HepG2 (cell line): ENCODE data around the gene PSMD12. TPM values are rescaled to one million over a fixed set of nuclear protein-coding genes. Genes with fewer than 3 reads are reported as not detected.

ENCODE experiments used
- BORCS8-MEF2B ChIP-seq: sonication (generic); formaldehyde crosslinking; IDR thresholded peaks from 2 replicates; pipeline ENCODE4 v1.8.0; 2022; ENCODE audit warnings: mild to moderate bottlenecking, missing genetic modification reagents
- CCDC6 ChIP-seq: sonication (generic); formaldehyde crosslinking; IDR thresholded peaks from 2 replicates; pipeline ENCODE4 v1.8.1; 2022; ENCODE audit warnings: mild to moderate bottlenecking, missing genetic modification reagents, moderate library complexity
- CENPT ChIP-seq: sonication (generic); formaldehyde crosslinking; IDR thresholded peaks from 2 replicates; pipeline ENCODE4 v1.8.0; 2022; ENCODE audit warnings: low read depth, mild to moderate bottlenecking, moderate library complexity, missing genetic modification reagents
- JUN ChIP-seq: sonication (generic); formaldehyde crosslinking; IDR thresholded peaks from 2 replicates; pipeline ENCODE4 v1.4.0; 2020; ENCODE audit warnings: mild to moderate bottlenecking, missing genetic modification reagents
- NFE2 ChIP-seq: sonication (generic); formaldehyde crosslinking; IDR thresholded peaks from 2 replicates; pipeline ENCODE4 v1.4.0; 2020; ENCODE audit warnings: missing genetic modification reagents
- NFRKB ChIP-seq: fragments of 450-650 bp; IDR thresholded peaks from 2 replicates; pipeline ENCODE4 v1.6.1; 2017
- RXRB ChIP-seq: IDR thresholded peaks from 2 replicates; pipeline ENCODE4 v1.6.1; 2016; ENCODE audit warnings: borderline replicate concordance, missing genetic modification reagents, missing compliant biosample characterization
- ZBTB38 ChIP-seq: sonication (generic); formaldehyde crosslinking; IDR thresholded peaks from 2 replicates; pipeline ENCODE4 v1.5.1; 2020; ENCODE audit warnings: mild to moderate bottlenecking, missing genetic modification reagents
- ZC3H13 ChIP-seq: sonication (generic); formaldehyde crosslinking; IDR thresholded peaks from 2 replicates; pipeline ENCODE4 v1.8.1; 2023; ENCODE audit warnings: mild to moderate bottlenecking, missing genetic modification reagents, moderate library complexity
- ZNF101 ChIP-seq: sonication (generic); formaldehyde crosslinking; IDR thresholded peaks from 2 replicates; pipeline ENCODE4 v1.4.0; 2020; ENCODE audit warnings: mild to moderate bottlenecking, low read depth, missing genetic modification reagents, borderline replicate concordance
- ZNF256 ChIP-seq: sonication (generic); formaldehyde crosslinking; conservative IDR thresholded peaks from 2 replicates; pipeline ENCODE4 v1.4.0; 2020; ENCODE audit warnings: missing genetic modification reagents
- ZNF317 ChIP-seq: sonication (generic); formaldehyde crosslinking; IDR thresholded peaks from 2 replicates; pipeline ENCODE4 v1.5.0; 2020; ENCODE audit warnings: mild to moderate bottlenecking, missing genetic modification reagents
- ZNF570 ChIP-seq: sonication (generic); formaldehyde crosslinking; IDR thresholded peaks from 2 replicates; pipeline ENCODE4 v1.4.0; 2020; ENCODE audit warnings: mild to moderate bottlenecking, missing genetic modification reagents, borderline replicate concordance
- ZNF75D ChIP-seq: sonication (generic); formaldehyde crosslinking; IDR thresholded peaks from 2 replicates; pipeline ENCODE4 v1.8.1; 2023; ENCODE audit warnings: missing genetic modification reagents, mild to moderate bottlenecking, borderline replicate concordance
- polyA plus RNA-seq, 8 experiments: library from polyadenylated mRNA; depleted of rRNA in 3 of 8; stranded (reverse) in 7 of 8; unstranded in 1 of 8; fragments of >200 nt; fragmentation: Illumina TruSeq in 4 of 8; extraction: Trizol in 4 of 8; gene quantifications; 2 replicates each; pipeline versions ENCODE4 v1.2.1 to v1.2.3, GENCODE V29; 2011 to 2016; ENCODE audit warnings: low read depth in 4 of 8, missing spikeins in 1 of 8, mixed read lengths in 1 of 8; ENCODE audit not compliant: insufficient read depth in 1 of 8
- total RNA-seq, 5 experiments: library from RNA; depleted of rRNA; stranded (reverse); fragments of >200 nt; fragmentation: Illumina TruSeq; extraction: Trizol; gene quantifications; 2 replicates each; pipeline ENCODE4 v1.2.3, GENCODE V29; 2016; ENCODE audit warnings: low read depth in 1 of 5
- TF ChIP-seq, protein P1 (sequence below): IDR thresholded peaks from 2 replicates; pipeline ENCODE4 v1.6.1; 2016; ENCODE audit warnings: low read depth, control low read depth
- TF ChIP-seq, protein P2 (sequence below): sonication (generic); formaldehyde crosslinking; IDR thresholded peaks from 2 replicates; pipeline ENCODE4 v1.8.0; 2022; ENCODE audit warnings: low read depth, missing genetic modification reagents
- TF ChIP-seq, protein P3 (sequence below): sonication (generic); formaldehyde crosslinking; IDR thresholded peaks from 2 replicates; pipeline ENCODE4 v1.8.0; 2023; ENCODE audit warnings: mild to moderate bottlenecking, missing genetic modification reagents
- TF ChIP-seq, protein P4 (sequence below): sonication (generic); formaldehyde crosslinking; IDR thresholded peaks from 2 replicates; pipeline ENCODE4 v1.8.0; 2022; ENCODE audit warnings: missing genetic modification reagents, mild to moderate bottlenecking, borderline replicate concordance
- TF ChIP-seq, protein P5 (sequence below): sonication (generic); formaldehyde crosslinking; IDR thresholded peaks from 2 replicates; pipeline ENCODE4 v1.5.1; 2020; ENCODE audit warnings: mild to moderate bottlenecking, moderate library complexity, missing genetic modification reagents
- TF ChIP-seq, protein P6 (sequence below): sonication (generic); formaldehyde crosslinking; IDR thresholded peaks from 2 replicates; pipeline ENCODE4 v1.8.1; 2022; ENCODE audit warnings: low read depth, mild to moderate bottlenecking, missing genetic modification reagents

The PSMD12 gene
- total and polyA plus RNA-seq, 2 of the 13 experiments (the other 11 are each of a cell fraction or from before 2014, with no cell fraction given), result 27.4 to 71.7 TPM

DNA sequence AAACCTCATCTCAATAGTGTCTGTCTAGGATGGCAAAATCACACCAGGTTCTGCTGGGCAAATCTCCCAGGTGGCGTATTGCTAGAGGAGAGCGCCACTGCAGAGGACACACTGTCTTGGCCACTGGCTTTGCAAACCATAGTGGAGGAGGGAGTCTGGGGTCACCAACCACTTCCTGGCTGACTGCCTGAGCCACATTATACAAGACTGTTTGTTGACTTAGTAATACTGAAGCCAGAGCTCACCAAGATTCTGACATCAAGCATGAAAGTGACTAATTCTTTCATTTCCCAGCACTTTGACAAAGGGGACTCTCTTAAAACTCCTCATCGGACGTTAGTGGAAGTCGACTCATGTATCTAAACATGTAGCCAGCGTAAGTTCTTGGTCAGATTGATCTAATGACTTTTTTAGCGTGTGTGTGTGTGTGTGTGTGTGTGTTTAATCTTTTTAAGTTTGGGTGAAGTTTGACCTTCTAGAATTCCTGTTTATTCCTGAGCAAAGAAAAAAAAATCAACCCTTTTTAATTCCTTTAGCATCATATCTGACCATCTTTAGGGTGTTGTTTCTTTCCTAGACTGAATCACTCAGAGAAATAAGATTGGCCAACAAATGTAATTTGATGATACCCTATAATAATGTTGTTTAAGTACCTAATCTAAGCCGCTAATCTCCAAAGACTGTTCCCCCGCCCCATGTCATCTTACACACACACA is 24.4 kb upstream of the PSMD12 start (continued):
- TF ChIP-seq, protein P1, sequence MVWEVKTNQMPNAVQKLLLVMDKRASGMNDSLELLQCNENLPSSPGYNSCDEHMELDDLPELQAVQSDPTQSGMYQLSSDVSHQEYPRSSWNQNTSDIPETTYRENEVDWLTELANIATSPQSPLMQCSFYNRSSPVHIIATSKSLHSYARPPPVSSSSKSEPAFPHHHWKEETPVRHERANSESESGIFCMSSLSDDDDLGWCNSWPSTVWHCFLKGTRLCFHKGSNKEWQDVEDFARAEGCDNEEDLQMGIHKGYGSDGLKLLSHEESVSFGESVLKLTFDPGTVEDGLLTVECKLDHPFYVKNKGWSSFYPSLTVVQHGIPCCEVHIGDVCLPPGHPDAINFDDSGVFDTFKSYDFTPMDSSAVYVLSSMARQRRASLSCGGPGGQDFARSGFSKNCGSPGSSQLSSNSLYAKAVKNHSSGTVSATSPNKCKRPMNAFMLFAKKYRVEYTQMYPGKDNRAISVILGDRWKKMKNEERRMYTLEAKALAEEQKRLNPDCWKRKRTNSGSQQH (CRISPR knock-in tag), result no peak
- TF ChIP-seq CENPT (CRISPR knock-in tag) (no peak), ZC3H13 (no peak), ZNF570 (CRISPR knock-in tag) (no peak), ZBTB38 (CRISPR knock-in tag) (no peak), NFRKB (no peak), ZNF75D (CRISPR knock-in tag) (no peak), CCDC6 (CRISPR knock-in tag) (no peak), NFE2 (CRISPR knock-in tag) (no peak), ZNF317 (no peak), JUN (CRISPR knock-in tag) (no peak), BORCS8-MEF2B (CRISPR knock-in tag) (no peak), ZNF256 (no peak), RXRB (CRISPR knock-in tag) (peak; percentile 36; the same call in 1 of the 2 replicates), ZNF101 (CRISPR knock-in tag) (no peak)
- TF ChIP-seq, protein P2, sequence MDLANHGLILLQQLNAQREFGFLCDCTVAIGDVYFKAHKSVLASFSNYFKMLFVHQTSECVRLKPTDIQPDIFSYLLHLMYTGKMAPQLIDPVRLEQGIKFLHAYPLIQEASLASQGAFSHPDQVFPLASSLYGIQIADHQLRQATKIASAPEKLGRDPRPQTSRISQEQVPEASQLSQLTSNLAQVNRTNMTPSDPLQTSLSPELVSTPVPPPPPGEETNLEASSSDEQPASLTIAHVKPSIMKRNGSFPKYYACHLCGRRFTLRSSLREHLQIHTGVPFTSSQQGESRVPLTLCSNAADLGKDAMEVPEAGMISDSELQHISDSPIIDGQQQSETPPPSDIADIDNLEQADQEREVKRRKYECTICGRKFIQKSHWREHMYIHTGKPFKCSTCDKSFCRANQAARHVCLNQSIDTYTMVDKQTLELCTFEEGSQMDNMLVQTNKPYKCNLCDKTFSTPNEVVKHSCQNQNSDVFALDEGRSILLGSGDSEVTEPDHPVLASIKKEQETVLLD (CRISPR knock-in tag), result no peak
- TF ChIP-seq, protein P3, sequence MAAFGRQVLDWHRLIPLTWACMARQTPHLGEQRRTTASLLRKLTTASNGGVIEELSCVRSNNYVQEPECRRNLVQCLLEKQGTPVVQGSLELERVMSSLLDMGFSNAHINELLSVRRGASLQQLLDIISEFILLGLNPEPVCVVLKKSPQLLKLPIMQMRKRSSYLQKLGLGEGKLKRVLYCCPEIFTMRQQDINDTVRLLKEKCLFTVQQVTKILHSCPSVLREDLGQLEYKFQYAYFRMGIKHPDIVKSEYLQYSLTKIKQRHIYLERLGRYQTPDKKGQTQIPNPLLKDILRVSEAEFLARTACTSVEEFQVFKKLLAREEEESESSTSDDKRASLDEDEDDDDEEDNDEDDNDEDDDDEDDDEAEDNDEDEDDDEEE (CRISPR knock-in tag), result no peak
- TF ChIP-seq, protein P4, sequence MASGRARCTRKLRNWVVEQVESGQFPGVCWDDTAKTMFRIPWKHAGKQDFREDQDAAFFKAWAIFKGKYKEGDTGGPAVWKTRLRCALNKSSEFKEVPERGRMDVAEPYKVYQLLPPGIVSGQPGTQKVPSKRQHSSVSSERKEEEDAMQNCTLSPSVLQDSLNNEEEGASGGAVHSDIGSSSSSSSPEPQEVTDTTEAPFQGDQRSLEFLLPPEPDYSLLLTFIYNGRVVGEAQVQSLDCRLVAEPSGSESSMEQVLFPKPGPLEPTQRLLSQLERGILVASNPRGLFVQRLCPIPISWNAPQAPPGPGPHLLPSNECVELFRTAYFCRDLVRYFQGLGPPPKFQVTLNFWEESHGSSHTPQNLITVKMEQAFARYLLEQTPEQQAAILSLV (CRISPR knock-in tag), result no peak
- TF ChIP-seq, protein P5, sequence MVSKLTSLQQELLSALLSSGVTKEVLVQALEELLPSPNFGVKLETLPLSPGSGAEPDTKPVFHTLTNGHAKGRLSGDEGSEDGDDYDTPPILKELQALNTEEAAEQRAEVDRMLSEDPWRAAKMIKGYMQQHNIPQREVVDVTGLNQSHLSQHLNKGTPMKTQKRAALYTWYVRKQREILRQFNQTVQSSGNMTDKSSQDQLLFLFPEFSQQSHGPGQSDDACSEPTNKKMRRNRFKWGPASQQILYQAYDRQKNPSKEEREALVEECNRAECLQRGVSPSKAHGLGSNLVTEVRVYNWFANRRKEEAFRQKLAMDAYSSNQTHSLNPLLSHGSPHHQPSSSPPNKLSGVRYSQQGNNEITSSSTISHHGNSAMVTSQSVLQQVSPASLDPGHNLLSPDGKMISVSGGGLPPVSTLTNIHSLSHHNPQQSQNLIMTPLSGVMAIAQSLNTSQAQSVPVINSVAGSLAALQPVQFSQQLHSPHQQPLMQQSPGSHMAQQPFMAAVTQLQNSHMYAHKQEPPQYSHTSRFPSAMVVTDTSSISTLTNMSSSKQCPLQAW (CRISPR knock-in tag), result peak; percentile 37; the same call in 1 of the 2 replicates
- TF ChIP-seq, protein P6, sequence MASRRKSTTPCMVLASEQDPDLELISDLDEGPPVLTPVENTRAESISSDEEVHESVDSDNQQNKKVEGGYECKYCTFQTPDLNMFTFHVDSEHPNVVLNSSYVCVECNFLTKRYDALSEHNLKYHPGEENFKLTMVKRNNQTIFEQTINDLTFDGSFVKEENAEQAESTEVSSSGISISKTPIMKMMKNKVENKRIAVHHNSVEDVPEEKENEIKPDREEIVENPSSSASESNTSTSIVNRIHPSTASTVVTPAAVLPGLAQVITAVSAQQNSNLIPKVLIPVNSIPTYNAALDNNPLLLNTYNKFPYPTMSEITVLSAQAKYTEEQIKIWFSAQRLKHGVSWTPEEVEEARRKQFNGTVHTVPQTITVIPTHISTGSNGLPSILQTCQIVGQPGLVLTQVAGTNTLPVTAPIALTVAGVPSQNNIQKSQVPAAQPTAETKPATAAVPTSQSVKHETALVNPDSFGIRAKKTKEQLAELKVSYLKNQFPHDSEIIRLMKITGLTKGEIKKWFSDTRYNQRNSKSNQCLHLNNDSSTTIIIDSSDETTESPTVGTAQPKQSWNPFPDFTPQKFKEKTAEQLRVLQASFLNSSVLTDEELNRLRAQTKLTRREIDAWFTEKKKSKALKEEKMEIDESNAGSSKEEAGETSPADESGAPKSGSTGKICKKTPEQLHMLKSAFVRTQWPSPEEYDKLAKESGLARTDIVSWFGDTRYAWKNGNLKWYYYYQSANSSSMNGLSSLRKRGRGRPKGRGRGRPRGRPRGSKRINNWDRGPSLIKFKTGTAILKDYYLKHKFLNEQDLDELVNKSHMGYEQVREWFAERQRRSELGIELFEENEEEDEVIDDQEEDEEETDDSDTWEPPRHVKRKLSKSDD, result no peak
